Body of pancreas (tissue), 4 donors: Measurements from ENCODE around the gene BTD.

Experiments
- CTCF ChIP-seq, 7 experiments: fragments of 450-650 bp in 4 of 7; fragments of 200-600 bp in 3 of 7; sonication (generic) in 3 of 7; IDR thresholded peaks; one replicate each; pipeline ENCODE4 v1.5.1; 2016 to 2019; ENCODE audit warnings: antibody characterized with exemption in 7 of 7
- POLR2A ChIP-seq, 3 donors: fragments of 450-650 bp; IDR thresholded peaks; one replicate each; pipeline ENCODE4 v1.6.1; 2016; ENCODE audit warnings: antibody characterized with exemption in 3 of 3, mild to moderate bottlenecking in 2 of 3

GRCh38 chr3:15551902-15552301 lies 49.6 kb upstream of the BTD start:
- TF ChIP-seq CTCF (IDR thresholded peaks at IDR 0.05) (no peak), POLR2A (IDR thresholded peaks at IDR 0.05) (no peak)
